Measurements from ENCODE around the gene NUMBL. TPM values are rescaled to one million over a fixed set of nuclear protein-coding genes. Genes with fewer than 3 reads are reported as not detected.

The NUMBL gene
- total RNA-seq, 1 donor from 2014 or later = 6.4 TPM

DNA sequence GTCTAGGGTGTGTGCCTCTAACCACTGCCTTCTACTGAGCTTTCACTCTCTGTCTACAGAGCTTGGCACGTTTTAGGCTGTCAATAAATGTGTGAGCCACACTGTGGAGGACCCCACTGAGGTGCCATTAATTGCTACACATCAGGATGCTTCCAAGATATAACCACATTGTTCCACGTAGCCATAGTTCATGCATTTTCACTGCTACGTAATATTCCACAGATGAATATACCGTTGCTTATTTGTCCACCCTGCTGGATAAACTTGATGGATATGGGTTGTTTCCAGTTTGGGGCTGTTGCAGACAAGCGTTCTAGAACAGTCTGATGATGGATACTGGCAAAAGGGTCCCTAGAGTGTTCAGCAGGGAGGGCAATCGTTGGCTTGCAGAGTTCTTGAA is 11.3 kb upstream of the NUMBL start:
- no peak overlapping the region for H2AFZ ChIP-seq (replicated peaks)
- no peak overlapping the region for H3K4me2 ChIP-seq
- H3K9ac ChIP-seq = no peak overlapping the region
- no peaks in the 10 kb centered on the region for H4K20me1 ChIP-seq (ENCODE audit: low read depth)
- no peak for DNase-seq (ENCODE audit: low spot score)
- H3K36me3 ChIP-seq = no peaks in the 10 kb centered on the region
- Mint-ChIP-seq H3K9me3 (no peaks in the 10 kb centered on the region), H3K27ac (no peak overlapping the region), H3K4me1 (peaks cover 8% of the 10 kb centered on the region), H3K4me3 (no peak overlapping the region), H3K27me3 (ENCODE audit: insufficient read depth, low read depth) (peaks cover 2% of the 10 kb centered on the region), H3K36me3 (peaks cover 28% of the 10 kb centered on the region)
- no peaks in the 10 kb centered on the region for H3K4me1 ChIP-seq
- H3F3A ChIP-seq (ENCODE audit: low read depth) = no peaks in the 10 kb centered on the region
- H3K27me3 ChIP-seq = no peaks in the 10 kb centered on the region
- H3K4me3 ChIP-seq = no peak overlapping the region
- TF ChIP-seq EZH2 (IDR thresholded peaks at IDR 0.05) = no peak
- no peak for TF ChIP-seq EZH2phosphoT487 (IDR thresholded peaks at IDR 0.05)
- no peak for TF ChIP-seq CTCF (IDR thresholded peaks at IDR 0.05)
- H3K79me2 ChIP-seq (ENCODE audit: low read depth) = no peaks in the 10 kb centered on the region
- H3K9me3 ChIP-seq (ENCODE audit: low read depth) = no peaks in the 10 kb centered on the region
- no peak overlapping the region for H3K27ac ChIP-seq

GRCh38 chr19:40700083-40700482 is 9.6 kb upstream of the NUMBL start:
- DNase-seq (ENCODE audit: low spot score) = no peak
- Histone ChIP-seq H3K4me2 (no peak overlapping the region), H3K9ac (no peak overlapping the region), H3K9me3 (ENCODE audit: low read depth) (no peaks in the 10 kb centered on the region), H3K27ac (no peak overlapping the region), H3K36me3 (no peaks in the 10 kb centered on the region), H3K27me3 (no peaks in the 10 kb centered on the region), H3F3A (ENCODE audit: low read depth) (no peaks in the 10 kb centered on the region), H2AFZ (replicated peaks) (no peak overlapping the region), H3K4me1 (no peaks in the 10 kb centered on the region), H4K20me1 (ENCODE audit: low read depth) (no peaks in the 10 kb centered on the region), H3K79me2 (ENCODE audit: low read depth) (no peaks in the 10 kb centered on the region), H3K4me3 (no peak overlapping the region)
- Mint-ChIP-seq H3K4me3 (no peak overlapping the region), H3K27ac (no peak overlapping the region), H3K9me3 (no peaks in the 10 kb centered on the region), H3K36me3 (peaks cover 27% of the 10 kb centered on the region), H3K27me3 (ENCODE audit: insufficient read depth, low read depth) (peaks cover 2% of the 10 kb centered on the region), H3K4me1 (peaks cover 8% of the 10 kb centered on the region)
- TF ChIP-seq EZH2phosphoT487 (IDR thresholded peaks at IDR 0.05) (no peak), CTCF (IDR thresholded peaks at IDR 0.05) (no peak), EZH2 (IDR thresholded peaks at IDR 0.05) (no peak)

DNA sequence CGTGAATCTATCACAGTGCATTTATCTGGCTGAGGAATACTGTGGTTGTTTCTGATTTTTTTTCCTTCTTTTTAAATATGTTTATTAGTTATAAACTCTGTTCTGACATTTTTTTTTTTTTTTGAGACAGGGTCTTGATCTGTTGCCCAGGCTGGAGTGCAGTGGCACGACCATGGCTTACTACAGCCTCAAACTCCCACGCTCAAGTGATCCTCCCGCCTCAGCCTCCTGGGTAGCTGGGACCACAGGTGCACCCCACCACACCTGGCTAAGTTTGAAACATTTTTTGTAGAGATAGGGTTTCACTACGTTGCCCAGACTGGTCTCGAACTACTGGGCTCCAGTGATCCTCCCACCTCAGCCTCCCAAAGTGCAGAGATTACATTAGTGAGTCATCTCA is 6.6 kb upstream of the NUMBL start:
- H3K27me3 Mint-ChIP-seq (ENCODE audit: insufficient read depth, low read depth) = peaks cover 2% of the 10 kb centered on the region
- Histone ChIP-seq H3K36me3 (no peaks in the 10 kb centered on the region), H3F3A (ENCODE audit: low read depth) (peaks cover under 1% of the 10 kb centered on the region), H3K4me3 (no peak overlapping the region), H3K4me1 (no peaks in the 10 kb centered on the region), H4K20me1 (ENCODE audit: low read depth) (no peaks in the 10 kb centered on the region), H3K27ac (no peak overlapping the region), H2AFZ (replicated peaks) (no peak overlapping the region), H3K27me3 (no peaks in the 10 kb centered on the region), H3K79me2 (ENCODE audit: low read depth) (no peaks in the 10 kb centered on the region), H3K4me2 (no peak overlapping the region), H3K9ac (no peak overlapping the region), H3K9me3 (ENCODE audit: low read depth) (no peaks in the 10 kb centered on the region)
- H3K4me1 Mint-ChIP-seq = peaks cover 2% of the 10 kb centered on the region
- H3K27ac Mint-ChIP-seq = no peak overlapping the region
- H3K36me3 Mint-ChIP-seq = peaks cover 23% of the 10 kb centered on the region
- H3K9me3 Mint-ChIP-seq = no peaks in the 10 kb centered on the region
- no peak overlapping the region for H3K4me3 Mint-ChIP-seq
- DNase-seq (ENCODE audit: low spot score) = no peak
- TF ChIP-seq CTCF (IDR thresholded peaks at IDR 0.05) (no peak), EZH2phosphoT487 (IDR thresholded peaks at IDR 0.05) (no peak), EZH2 (IDR thresholded peaks at IDR 0.05) (no peak)
